Natural killer cell treated with Interleukin-12 subunit alpha and Interleukin-12 subunit beta and Interleukin-15 and Interleukin-18, amount 100 ng/mL, for 72 hours (primary cell): ENCODE results near the gene CYP2W1. TPM values are rescaled to one million over a fixed set of nuclear protein-coding genes. Genes with fewer than 3 reads are reported as not detected.

Source experiments
- ATAC-seq, 2 donors: fragments of 150-1000 bp; cut with Tn5 transposase in 1 of 2; sonication (Bioruptor Pico), chemical (Tn5 transposase) in 1 of 2; 2 replicates each; pipeline ENCODE4 v1.10.0; 2021
- DNase-seq: peaks from one replicate; pipeline ENCODE4 v3.0.0; 2022; ENCODE audit warnings: low spot score
- H3K27ac Mint-ChIP-seq, 2 donors: 1 replicate in 1 of 2; 2 replicates in 1 of 2; pipeline ENCODE4 v1.8.0; 2022; ENCODE audit warnings: mixed read lengths in 2 of 2, mild to moderate bottlenecking in 1 of 2, moderate library complexity in 1 of 2
- H3K27me3 Mint-ChIP-seq, 2 donors: 1 replicate in 1 of 2; 2 replicates in 1 of 2; pipeline ENCODE4 v1.8.0; 2022; ENCODE audit warnings: mixed read lengths in 2 of 2
- H3K36me3 Mint-ChIP-seq: one replicate; pipeline ENCODE4 v1.8.0; 2022; ENCODE audit warnings: mixed read lengths
- H3K4me1 Mint-ChIP-seq, 2 donors: 1 replicate in 1 of 2; 2 replicates in 1 of 2; pipeline ENCODE4 v1.8.0; 2022; ENCODE audit warnings: low read depth in 2 of 2, mixed read lengths in 2 of 2, mild to moderate bottlenecking in 1 of 2
- H3K4me3 Mint-ChIP-seq: one replicate; pipeline ENCODE4 v1.8.0; 2022; ENCODE audit warnings: mixed read lengths
- H3K9me3 Mint-ChIP-seq: 2 replicates; pipeline ENCODE4 v1.8.0; 2022; ENCODE audit warnings: mixed read lengths
- total RNA-seq, 2 donors: library from RNA; stranded (reverse); gene quantifications; one replicate each; pipeline ENCODE4 v1.2.3, GENCODE V29; 2022

The CYP2W1 gene
- total RNA-seq, 2 donors from 2014 or later = not detected

DNA sequence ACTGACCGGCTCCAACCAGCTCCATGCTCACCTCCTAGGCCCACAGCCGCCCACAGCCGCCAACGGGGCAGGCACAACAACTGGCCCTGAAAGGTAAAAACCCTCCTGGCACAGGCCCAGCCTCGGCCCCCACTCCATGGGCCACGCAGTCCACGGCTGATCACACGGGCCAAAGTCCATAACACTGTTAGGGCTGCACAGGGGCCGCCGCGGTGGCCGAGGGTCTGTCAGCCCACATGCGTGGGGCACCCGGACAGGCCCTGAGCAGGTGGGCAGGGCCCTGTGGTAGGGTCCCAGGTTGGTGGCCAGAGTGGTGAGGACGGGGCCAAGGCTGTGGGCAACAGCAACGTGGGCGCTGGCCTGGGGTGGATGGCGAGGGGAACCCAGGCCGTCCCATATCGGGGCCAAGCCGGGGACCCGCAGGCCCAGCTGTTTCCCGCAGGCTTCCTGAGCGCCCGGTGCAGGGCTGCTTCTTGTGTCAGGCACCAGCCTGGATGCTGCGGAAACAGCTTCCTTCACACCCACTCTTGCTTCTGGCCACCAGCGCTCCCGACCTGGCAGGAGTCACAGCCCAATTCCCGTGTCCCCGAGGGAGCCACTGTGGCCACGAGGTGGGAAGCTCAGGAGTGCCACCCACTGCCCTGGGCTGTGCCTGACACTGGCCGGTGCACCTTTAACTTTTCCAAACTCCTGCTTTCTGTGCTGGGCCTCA lies 29.2 kb downstream of the CYP2W1 start:
- H3K9me3 Mint-ChIP-seq = peaks cover 5% of the 10 kb centered on the region
- H3K4me1 Mint-ChIP-seq = peaks cover 9 to 21% of the 10 kb centered on the region in 2 donors
- H3K27me3 Mint-ChIP-seq = no peaks in the 10 kb centered on the region
- DNase-seq (no peak), ATAC-seq (no peak)
- no peaks in the 10 kb centered on the region for H3K36me3 Mint-ChIP-seq
- H3K4me3 Mint-ChIP-seq = no peak overlapping the region
- peak overlapping the region in 1 of 2 donors; percentile 5 for H3K27ac Mint-ChIP-seq

DNA sequence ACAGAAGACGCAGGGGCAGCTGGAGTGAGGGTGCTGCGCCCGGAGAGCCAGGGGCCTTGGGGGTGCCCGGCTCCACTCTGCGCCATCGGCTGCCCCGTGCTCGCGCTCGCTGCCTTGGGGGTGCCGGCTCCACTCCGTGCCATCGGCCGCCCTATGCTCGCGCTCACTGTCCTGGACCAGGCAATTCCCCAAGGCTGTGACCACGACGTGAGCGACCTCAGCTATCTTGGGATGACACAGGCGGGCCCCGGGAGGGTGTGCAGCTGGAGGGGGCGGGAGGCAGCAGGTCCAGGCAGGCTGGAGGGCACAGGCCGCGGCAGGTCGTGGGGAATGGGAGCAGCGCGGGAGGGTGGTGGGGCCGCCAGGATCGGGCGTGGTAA lies 29.7 kb downstream of the CYP2W1 start:
- Mint-ChIP-seq H3K4me1 (peaks cover 9 to 21% of the 10 kb centered on the region in 2 donors), H3K4me3 (no peak overlapping the region), H3K9me3 (peaks cover 5% of the 10 kb centered on the region), H3K27ac (no peak overlapping the region), H3K27me3 (no peaks in the 10 kb centered on the region), H3K36me3 (no peaks in the 10 kb centered on the region)
- no peak for ATAC-seq
- no peak for DNase-seq

DNA sequence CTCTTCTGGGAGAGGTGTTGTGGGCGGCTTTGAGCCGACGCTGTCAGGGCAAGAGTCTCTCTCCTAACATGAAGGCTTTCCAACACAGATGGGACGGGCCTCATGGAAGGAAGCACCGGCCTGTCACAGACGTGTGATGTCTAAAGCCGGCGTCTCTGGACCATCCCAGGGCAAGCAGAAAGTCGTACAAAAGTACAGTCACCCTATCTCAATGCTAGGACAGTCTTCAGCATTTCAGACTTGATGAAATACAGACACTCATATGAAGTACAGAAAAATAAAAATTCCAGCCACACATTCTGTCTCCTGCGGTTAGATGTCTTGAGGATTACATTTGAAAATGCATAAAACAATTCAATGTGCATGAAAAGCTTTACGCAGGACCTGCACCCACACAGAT lies 30.6 kb downstream of the CYP2W1 start:
- Mint-ChIP-seq H3K27ac (no peak overlapping the region), H3K36me3 (no peaks in the 10 kb centered on the region), H3K4me1 (peaks cover 9 to 27% of the 10 kb centered on the region in 2 donors), H3K9me3 (peaks cover 5% of the 10 kb centered on the region), H3K27me3 (no peaks in the 10 kb centered on the region), H3K4me3 (no peak overlapping the region)
- ATAC-seq = no peak
- no peak for DNase-seq

GRCh38 chr7:1014681-1015080 lies 31.7 kb downstream of the CYP2W1 start:
- Mint-ChIP-seq H3K9me3 (peaks cover 5% of the 10 kb centered on the region), H3K4me3 (no peak overlapping the region), H3K27ac (no peak overlapping the region), H3K36me3 (no peaks in the 10 kb centered on the region), H3K27me3 (no peaks in the 10 kb centered on the region), H3K4me1 (peaks cover 9 to 23% of the 10 kb centered on the region in 2 donors)
- DNase-seq = no peak
- ATAC-seq = no peak

- no peak overlapping the region for H3K27ac Mint-ChIP-seq
- DNase-seq (no peak), ATAC-seq (no peak)
- peaks cover 5% of the 10 kb centered on the region for H3K9me3 Mint-ChIP-seq
- no peak overlapping the region for H3K4me3 Mint-ChIP-seq
- H3K36me3 Mint-ChIP-seq = no peaks in the 10 kb centered on the region
- H3K4me1 Mint-ChIP-seq = peaks cover 9 to 23% of the 10 kb centered on the region in 2 donors
- H3K27me3 Mint-ChIP-seq = no peaks in the 10 kb centered on the region
Observed at GRCh38 chr7:1015196-1016121, 32.5 kb downstream of the CYP2W1 start.

- DNase-seq = no peak
- no peak for ATAC-seq
- Mint-ChIP-seq H3K36me3 (no peaks in the 10 kb centered on the region), H3K4me1 (peaks cover 0 to 13% of the 10 kb centered on the region in 2 donors), H3K4me3 (no peak overlapping the region), H3K9me3 (no peaks in the 10 kb centered on the region), H3K27ac (no peak overlapping the region), H3K27me3 (no peaks in the 10 kb centered on the region)
Observed at GRCh38 chr7:1016577-1017531, 33.9 kb downstream of the CYP2W1 start.

- no peak overlapping the region for H3K4me3 Mint-ChIP-seq
- H3K27me3 Mint-ChIP-seq = no peaks in the 10 kb centered on the region
- peaks cover 0 to 13% of the 10 kb centered on the region in 2 donors for H3K4me1 Mint-ChIP-seq
- DNase-seq (no peak), ATAC-seq (no peak)
- peaks cover 3% of the 10 kb centered on the region for H3K9me3 Mint-ChIP-seq
- H3K27ac Mint-ChIP-seq = no peak overlapping the region
- H3K36me3 Mint-ChIP-seq = peaks cover 4% of the 10 kb centered on the region
Observed at GRCh38 chr7:1017586-1018333, 34.8 kb downstream of the CYP2W1 start.

DNA sequence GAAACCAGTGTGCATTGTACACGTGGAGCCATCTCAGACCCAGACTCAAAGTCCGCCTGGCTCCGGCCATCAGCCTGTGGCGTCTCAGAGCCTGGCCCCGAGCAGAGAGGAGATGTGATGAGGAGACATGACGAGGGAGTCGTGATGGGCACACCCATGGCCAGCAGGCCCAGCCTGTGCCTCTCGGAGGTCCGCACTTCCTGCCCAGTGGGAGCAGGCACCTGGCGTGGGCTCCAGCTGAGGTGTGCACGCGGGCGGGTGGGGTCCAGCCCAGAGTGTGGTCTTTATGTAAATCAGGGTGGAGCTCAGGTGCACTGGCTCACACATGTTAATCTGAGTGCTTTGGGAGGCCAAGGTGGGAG lies 35.3 kb downstream of the CYP2W1 start:
- DNase-seq = no peak
- no peak for ATAC-seq
- Mint-ChIP-seq H3K4me3 (no peak overlapping the region), H3K27me3 (no peaks in the 10 kb centered on the region), H3K4me1 (peaks cover 0 to 13% of the 10 kb centered on the region in 2 donors), H3K27ac (no peak overlapping the region), H3K36me3 (peaks cover 4% of the 10 kb centered on the region), H3K9me3 (peaks cover 3% of the 10 kb centered on the region)

DNA sequence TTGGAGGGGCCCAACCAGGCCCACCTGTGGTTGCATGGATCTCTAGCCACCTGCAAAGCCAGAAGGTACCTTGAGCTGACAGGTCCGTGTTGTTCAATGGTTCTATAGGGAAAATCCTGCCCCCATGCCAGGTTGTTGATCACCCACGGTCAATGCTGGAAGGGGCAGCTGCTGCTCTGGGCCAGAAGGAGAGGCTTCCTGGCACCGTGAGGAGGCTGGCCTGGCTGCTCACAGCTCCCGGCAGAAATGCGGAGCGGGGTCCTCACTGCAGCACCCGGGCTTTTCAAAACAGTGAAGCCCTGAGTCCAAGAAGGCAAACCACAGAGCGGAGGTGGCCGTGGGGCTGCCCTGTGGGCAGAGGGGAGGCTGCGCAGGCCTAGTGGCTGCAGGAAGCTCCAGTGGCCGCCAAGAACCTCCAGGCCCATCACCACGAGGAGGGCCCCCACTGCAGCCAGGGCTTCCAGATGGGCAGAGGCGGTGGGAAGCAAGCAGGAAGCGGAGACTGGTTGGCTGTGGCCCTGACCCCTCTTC lies 36.3 kb downstream of the CYP2W1 start:
- H3K27me3 Mint-ChIP-seq = no peaks in the 10 kb centered on the region
- H3K4me3 Mint-ChIP-seq = no peak overlapping the region
- H3K4me1 Mint-ChIP-seq = peaks cover 0 to 10% of the 10 kb centered on the region in 2 donors
- ATAC-seq (no peak), DNase-seq (no peak)
- H3K27ac Mint-ChIP-seq = no peak overlapping the region
- H3K36me3 Mint-ChIP-seq = peaks cover 4% of the 10 kb centered on the region
- peaks cover 3% of the 10 kb centered on the region for H3K9me3 Mint-ChIP-seq

GRCh38 chr7:1019789-1020610 lies 37.0 kb downstream of the CYP2W1 start:
- Mint-ChIP-seq H3K4me1 (peaks cover 0 to 10% of the 10 kb centered on the region in 2 donors), H3K4me3 (no peak overlapping the region), H3K27me3 (no peaks in the 10 kb centered on the region), H3K27ac (no peak overlapping the region), H3K36me3 (peaks cover 4% of the 10 kb centered on the region), H3K9me3 (peaks cover 3% of the 10 kb centered on the region)
- no peak for ATAC-seq
- peak; percentile 54 for DNase-seq

DNA sequence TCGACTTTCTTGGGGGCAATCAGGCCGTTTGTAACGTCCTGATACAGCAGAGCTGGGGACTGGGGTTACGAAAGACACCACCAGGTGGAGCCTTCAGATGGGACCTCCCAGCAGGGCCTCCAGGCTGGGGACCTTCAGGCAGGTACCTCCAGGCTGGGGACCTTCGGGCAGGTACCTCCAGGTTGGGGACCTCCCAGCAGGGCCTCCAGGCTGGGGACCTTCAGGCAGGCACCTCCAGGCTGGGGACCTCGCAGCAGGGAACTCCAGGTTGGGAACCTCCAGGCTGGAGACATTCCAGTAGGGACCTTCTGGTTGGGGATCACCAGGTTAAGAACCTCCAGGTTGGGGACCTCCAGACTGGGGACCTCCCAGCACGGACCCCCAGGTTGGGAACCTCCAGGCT lies 37.9 kb downstream of the CYP2W1 start:
- H3K4me1 Mint-ChIP-seq = peaks cover 0 to 10% of the 10 kb centered on the region in 2 donors
- H3K27ac Mint-ChIP-seq = no peak overlapping the region
- ATAC-seq = no peak
- peaks cover 4% of the 10 kb centered on the region for H3K36me3 Mint-ChIP-seq
- peaks cover 3% of the 10 kb centered on the region for H3K9me3 Mint-ChIP-seq
- DNase-seq = peak; percentile 46
- H3K27me3 Mint-ChIP-seq = no peaks in the 10 kb centered on the region
- no peak overlapping the region for H3K4me3 Mint-ChIP-seq

- peaks cover 4% of the 10 kb centered on the region for H3K36me3 Mint-ChIP-seq
- no peak for ATAC-seq
- no peak for DNase-seq
- H3K27ac Mint-ChIP-seq = no peak overlapping the region
- no peaks in the 10 kb centered on the region for H3K27me3 Mint-ChIP-seq
- H3K9me3 Mint-ChIP-seq = peaks cover 3% of the 10 kb centered on the region
- H3K4me3 Mint-ChIP-seq = no peak overlapping the region
- H3K4me1 Mint-ChIP-seq = peaks cover 0 to 13% of the 10 kb centered on the region in 2 donors
Observed at GRCh38 chr7:1021366-1021765, 38.4 kb downstream of the CYP2W1 start.
